HCT116 (cell line): Measurements from ENCODE around the gene SEC24B. TPM values are rescaled to one million over a fixed set of nuclear protein-coding genes. Genes with fewer than 3 reads are reported as not detected.

Experiments used
- ATAC-seq: fragments of 200-7000 bp; cut with Tn5 transposase; 2 replicates; pipeline ENCODE4 v1.9.1; 2020; ENCODE audit warnings: mild to moderate bottlenecking, moderate library complexity
- BruUV-seq: library from RNA; stranded (reverse); fragments of 400-500 nt; replicated peaks from 2 replicates; lab custom pipeline; 2021; lab: Mats Ljungman, UMichigan
- CTCF ChIA-PET: fragments of 300-600 bp; sonication (Branson Sonifier 250); formaldehyde crosslinking; loops from one replicate; lab custom pipeline; 2021; ENCODE audit warnings: antibody characterized with exemption; lab: Charles Lee
- POLR2A ChIA-PET: fragments of 300-600, 350-600 bp; sonication (Branson Sonifier 250); formaldehyde crosslinking; loops from one replicate; lab custom pipeline; 2021; ENCODE audit warnings: antibody characterized with exemption; lab: Charles Lee
- RAD21 ChIA-PET, 2 experiments: fragments of 300-600 bp; sonication (Branson Sonifier 250); formaldehyde crosslinking; loops; one replicate each; lab custom pipeline; 2023; ENCODE audit warnings: low total read pairs in 2 of 2; ENCODE audit not compliant: uncharacterized antibody in 2 of 2, unreplicated experiment in 2 of 2, low non-redundant PET in 1 of 2; lab: Charles Lee
- DNase-seq: peaks from one replicate; pipeline ENCODE4 v3.0.0-alpha.2; 2010; ENCODE audit warnings: low read depth, low spot score
- H2AFZ ChIP-seq: fragments of 200-600 bp; shearing (Covaris generic), sonication (generic); 2 replicates; pipeline ENCODE4 v1.6.1; 2017; ENCODE audit warnings: low read depth, mixed run types, mixed read lengths, antibody characterized with exemption, low read length; ENCODE audit not compliant: poor library complexity, severe bottlenecking
- H3K27ac ChIP-seq: 2 replicates; pipeline ENCODE4 v1.5.1; 2012; ENCODE audit warnings: low read depth, low read length
- H3K27me3 ChIP-seq: fragments of 200-600 bp; sonication (generic); 2 replicates; pipeline ENCODE4 v1.6.1; 2016; ENCODE audit warnings: mixed run types, low read length, mixed read lengths; ENCODE audit not compliant: insufficient read depth
- H3K36me3 ChIP-seq, 2 experiments: fragments of 200-500 bp in 1 of 2; fragments of 200-600 bp in 1 of 2; sonication (Bioruptor generic) in 1 of 2; sonication (generic) in 1 of 2; 2 replicates each; pipeline versions ENCODE4 v1.5.1 to v1.6.1; 2014 to 2016; ENCODE audit warnings: low read length in 2 of 2, inconsistent platforms in 1 of 2, mixed read lengths in 1 of 2, mixed run types in 1 of 2; ENCODE audit not compliant: insufficient read depth in 2 of 2, control insufficient read depth in 1 of 2
- H3K4me1 ChIP-seq, 2 experiments: fragments of 200-600 bp in 1 of 2; sonication (generic) in 1 of 2; 2 replicates each; pipeline versions ENCODE4 v1.5.1 to v1.6.1; 2012 to 2017; ENCODE audit warnings: low read length in 2 of 2, inconsistent platforms in 1 of 2, mild to moderate bottlenecking in 1 of 2, mixed read lengths in 1 of 2, mixed run types in 1 of 2, moderate library complexity in 1 of 2; ENCODE audit not compliant: insufficient read depth in 2 of 2, control insufficient read depth in 1 of 2
- H3K4me2 ChIP-seq: fragments of 200-600 bp; sonication (generic); 2 replicates; pipeline ENCODE4 v1.6.1; 2017; ENCODE audit warnings: mixed run types, low read length, mixed read lengths
- H3K4me3 ChIP-seq, 2 experiments: fragments of 200-600 bp in 1 of 2; sonication (generic) in 1 of 2; replicated peaks in 1 of 2; 2 replicates each; pipeline ENCODE4 v1.5.1; 2011 to 2016; ENCODE audit warnings: low read length in 2 of 2, control low read depth in 1 of 2, low read depth in 1 of 2, mild to moderate bottlenecking in 1 of 2, mixed read lengths in 1 of 2, mixed run types in 1 of 2
- H3K79me2 ChIP-seq: fragments of 200-600 bp; sonication (generic); 2 replicates; pipeline ENCODE4 v1.6.1; 2017; ENCODE audit warnings: mild to moderate bottlenecking, mixed run types, low read length, moderate library complexity, mixed read lengths; ENCODE audit not compliant: insufficient read depth
- H3K9ac ChIP-seq: fragments of 200-600 bp; sonication (generic); 2 replicates; pipeline ENCODE4 v1.6.1; 2016; ENCODE audit warnings: low read length, mixed read lengths
- H3K9me2 ChIP-seq: fragments of 200-600 bp; sonication (generic), shearing (Covaris generic); 2 replicates; pipeline ENCODE4 v1.6.1; 2017; ENCODE audit warnings: mixed run types, mild to moderate bottlenecking, moderate library complexity; ENCODE audit not compliant: insufficient read depth
- H3K9me3 ChIP-seq, 2 experiments: fragments of 200-500 bp in 1 of 2; fragments of 200-600 bp in 1 of 2; sonication (Bioruptor generic) in 1 of 2; sonication (generic) in 1 of 2; 2 replicates each; pipeline ENCODE4 v1.6.1; 2014 to 2017; ENCODE audit warnings: low read length in 2 of 2, mixed read lengths in 2 of 2, inconsistent platforms in 1 of 2, low read depth in 1 of 2, mild to moderate bottlenecking in 1 of 2, mixed run types in 1 of 2, moderate library complexity in 1 of 2; ENCODE audit not compliant: control insufficient read depth in 1 of 2, insufficient read depth in 1 of 2
- H4K20me1 ChIP-seq: fragments of 200-600 bp; sonication (generic), shearing (Covaris generic); 2 replicates; pipeline ENCODE4 v1.6.1; 2017; ENCODE audit warnings: mixed run types, mild to moderate bottlenecking, moderate library complexity; ENCODE audit not compliant: insufficient read depth
- ATF3 ChIP-seq: IDR thresholded peaks from 2 replicates; pipeline ENCODE4 v1.6.1; 2012
- CBX3 ChIP-seq: IDR thresholded peaks from 2 replicates; pipeline ENCODE4 v1.6.1; 2012; ENCODE audit warnings: low read depth
- CEBPB ChIP-seq: IDR thresholded peaks from 2 replicates; pipeline ENCODE4 v1.6.1; 2012; ENCODE audit warnings: low read depth
- CTCF ChIP-seq, 3 experiments: fragments of 200-600 bp in 1 of 3; sonication (generic) in 1 of 3; IDR thresholded peaks in 2 of 3; conservative IDR thresholded peaks in 1 of 3; 2 replicates each; pipeline ENCODE4 v1.5.1; 2012 to 2017; ENCODE audit warnings: low read depth in 2 of 3, low read length in 2 of 3, antibody characterized with exemption in 1 of 3, borderline replicate concordance in 1 of 3, control low read depth in 1 of 3, mild to moderate bottlenecking in 1 of 3, mixed read lengths in 1 of 3, mixed run types in 1 of 3, moderate library complexity in 1 of 3; ENCODE audit not compliant: insufficient read depth in 1 of 3
- EGR1 ChIP-seq: IDR thresholded peaks from 2 replicates; pipeline ENCODE4 v1.6.1; 2012; ENCODE audit warnings: low read depth
- ELF1 ChIP-seq: IDR thresholded peaks from 2 replicates; pipeline ENCODE4 v1.6.1; 2012; ENCODE audit warnings: low read depth, borderline replicate concordance
- EZH2phosphoT487 ChIP-seq: fragments of 200-600 bp; IDR thresholded peaks from 2 replicates; pipeline ENCODE4 v1.6.1; 2018; ENCODE audit warnings: antibody characterized with exemption, borderline replicate concordance
- FOSL1 ChIP-seq: IDR thresholded peaks from 2 replicates; pipeline ENCODE4 v1.6.1; 2012; ENCODE audit warnings: low read depth
- JUND ChIP-seq: IDR thresholded peaks from 2 replicates; pipeline ENCODE4 v1.6.1; 2012
- MAX ChIP-seq: IDR thresholded peaks from 2 replicates; pipeline ENCODE4 v1.6.1; 2012
- POLR2AphosphoS5 ChIP-seq: IDR thresholded peaks from 2 replicates; pipeline ENCODE4 v1.6.1; 2011; ENCODE audit warnings: mild to moderate bottlenecking, low read depth, low read length, moderate library complexity
- RAD21 ChIP-seq: IDR thresholded peaks from 2 replicates; pipeline ENCODE4 v1.6.1; 2012; ENCODE audit warnings: low read depth, mild to moderate bottlenecking
- SIN3A ChIP-seq: IDR thresholded peaks from 2 replicates; pipeline ENCODE4 v1.6.1; 2012; ENCODE audit warnings: low read depth
- SP1 ChIP-seq: IDR thresholded peaks from 2 replicates; pipeline ENCODE4 v1.6.1; 2012; ENCODE audit warnings: low read depth
- TCF7L2 ChIP-seq: IDR thresholded peaks from 2 replicates; pipeline ENCODE4 v1.7.0; 2011; ENCODE audit warnings: borderline replicate concordance, inconsistent platforms; ENCODE audit not compliant: insufficient read depth, insufficient read length; ENCODE audit errors: extremely low read depth
- YY1 ChIP-seq: IDR thresholded peaks from 2 replicates; pipeline ENCODE4 v1.6.1; 2011; ENCODE audit warnings: low read length, low read depth, moderate library complexity, mild to moderate bottlenecking; ENCODE audit not compliant: insufficient replicate concordance; ENCODE audit errors: extremely low read depth
- intact Hi-C: fragments of 100-400 bp; cut with micrococcal nuclease; formaldehyde crosslinking; loops from 2 replicates; pipeline ENCODE4 v1.10.0; 2022
- total RNA-seq: library from RNA; stranded (reverse); gene quantifications from one replicate; pipeline ENCODE4 v1.2.1, GENCODE V29; 2021; ENCODE audit not compliant: unreplicated experiment
- TF ChIP-seq, protein P1 (sequence below): IDR thresholded peaks from 2 replicates; pipeline ENCODE4 v1.6.1; 2012; ENCODE audit warnings: low read depth

Gene SEC24B
- total RNA-seq, 1 experiment from 2014 or later: 33.0 TPM

- Histone ChIP-seq H3K9me3 (no peaks in the 10 kb centered on the region), H3K36me3 (no peaks in the 10 kb centered on the region), H3K79me2 (no peaks in the 10 kb centered on the region), H3K4me3 (no peak overlapping the region), H3K4me1 (peaks cover 0 to 7% of the 10 kb centered on the region in 2 experiments; a peak in 2 of 4 replicates), H3K9me2 (no peaks in the 10 kb centered on the region), H4K20me1 (no peaks in the 10 kb centered on the region), H3K9ac (no peak overlapping the region), H3K27ac (no peak overlapping the region), H3K4me2 (peak overlapping the region; percentile 18; the same call in 1 of the 2 replicates), H2AFZ (no peak overlapping the region), H3K27me3 (no peaks in the 10 kb centered on the region)
- CTCF ChIA-PET: interaction anchor here (0.6 to 1.1 kb wide), 3 partner anchors 141 to 150 kb away, joined by 3 to 4 read pairs (median 3); partner anchors contain the start of gene SEC24B
- intact Hi-C loops: loop anchor here (2.0 kb wide), 1 partner anchor 152 kb away; no protein-coding TSS in a partner anchor
- peak; percentile 83 for ATAC-seq
- BruUV-seq: no TSS peak
- DNase-seq: no peak
- no peak for TF ChIP-seq ATF3
- TF ChIP-seq MAX: no peak
- TF ChIP-seq CEBPB: no peak
- TF ChIP-seq CTCF (IDR thresholded peaks at IDR 0.05 in 2 of 3, conservative IDR thresholded peaks at IDR 0.05 in 1 of 3; ENCODE audit: borderline replicate concordance in 1 of 3, insufficient read depth in 1 of 3, low read depth in 2 of 3, low read length in 2 of 3): peak; percentile 29 to 51 (median 50); a peak in 5 of 6 replicates
- TF ChIP-seq SIN3A: no peak
- no peak for TF ChIP-seq FOSL1
- TF ChIP-seq, protein P1, sequence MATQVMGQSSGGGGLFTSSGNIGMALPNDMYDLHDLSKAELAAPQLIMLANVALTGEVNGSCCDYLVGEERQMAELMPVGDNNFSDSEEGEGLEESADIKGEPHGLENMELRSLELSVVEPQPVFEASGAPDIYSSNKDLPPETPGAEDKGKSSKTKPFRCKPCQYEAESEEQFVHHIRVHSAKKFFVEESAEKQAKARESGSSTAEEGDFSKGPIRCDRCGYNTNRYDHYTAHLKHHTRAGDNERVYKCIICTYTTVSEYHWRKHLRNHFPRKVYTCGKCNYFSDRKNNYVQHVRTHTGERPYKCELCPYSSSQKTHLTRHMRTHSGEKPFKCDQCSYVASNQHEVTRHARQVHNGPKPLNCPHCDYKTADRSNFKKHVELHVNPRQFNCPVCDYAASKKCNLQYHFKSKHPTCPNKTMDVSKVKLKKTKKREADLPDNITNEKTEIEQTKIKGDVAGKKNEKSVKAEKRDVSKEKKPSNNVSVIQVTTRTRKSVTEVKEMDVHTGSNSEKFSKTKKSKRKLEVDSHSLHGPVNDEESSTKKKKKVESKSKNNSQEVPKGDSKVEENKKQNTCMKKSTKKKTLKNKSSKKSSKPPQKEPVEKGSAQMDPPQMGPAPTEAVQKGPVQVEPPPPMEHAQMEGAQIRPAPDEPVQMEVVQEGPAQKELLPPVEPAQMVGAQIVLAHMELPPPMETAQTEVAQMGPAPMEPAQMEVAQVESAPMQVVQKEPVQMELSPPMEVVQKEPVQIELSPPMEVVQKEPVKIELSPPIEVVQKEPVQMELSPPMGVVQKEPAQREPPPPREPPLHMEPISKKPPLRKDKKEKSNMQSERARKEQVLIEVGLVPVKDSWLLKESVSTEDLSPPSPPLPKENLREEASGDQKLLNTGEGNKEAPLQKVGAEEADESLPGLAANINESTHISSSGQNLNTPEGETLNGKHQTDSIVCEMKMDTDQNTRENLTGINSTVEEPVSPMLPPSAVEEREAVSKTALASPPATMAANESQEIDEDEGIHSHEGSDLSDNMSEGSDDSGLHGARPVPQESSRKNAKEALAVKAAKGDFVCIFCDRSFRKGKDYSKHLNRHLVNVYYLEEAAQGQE: no peak
- TF ChIP-seq YY1: no peak
- no peak for TF ChIP-seq EZH2phosphoT487
- no peak for TF ChIP-seq POLR2AphosphoS5
- TF ChIP-seq RAD21: peak; percentile 70
- TF ChIP-seq SP1: no peak
- no peak for TF ChIP-seq JUND
- TF ChIP-seq EGR1: no peak
- TF ChIP-seq CBX3: 0 out of 2 replicates have a peak, but pooled peaks have one; percentile 56
- peak; percentile 32 for TF ChIP-seq ELF1
- TF ChIP-seq TCF7L2: no peak
- TF ChIP-seq, all 23 proteins: peak for 4
- ChIA-PET POLR2A (no interaction called here), RAD21 (no interaction called here)
These were observed 140.8 kb downstream of the SEC24B start for GRCh38 chr4:109574443-109574850.
